ENCODE data around the gene DOCK11. TPM values are rescaled to one million over a fixed set of nuclear protein-coding genes. Genes with fewer than 3 reads are reported as not detected.

Gene DOCK11
- total and polyA plus RNA-seq, 9 of the 15 experiments (the other 6 are each of a cell fraction or from before 2014, with no cell fraction given) = 41.8 to 77.8 (median 50.9) TPM

DNA sequence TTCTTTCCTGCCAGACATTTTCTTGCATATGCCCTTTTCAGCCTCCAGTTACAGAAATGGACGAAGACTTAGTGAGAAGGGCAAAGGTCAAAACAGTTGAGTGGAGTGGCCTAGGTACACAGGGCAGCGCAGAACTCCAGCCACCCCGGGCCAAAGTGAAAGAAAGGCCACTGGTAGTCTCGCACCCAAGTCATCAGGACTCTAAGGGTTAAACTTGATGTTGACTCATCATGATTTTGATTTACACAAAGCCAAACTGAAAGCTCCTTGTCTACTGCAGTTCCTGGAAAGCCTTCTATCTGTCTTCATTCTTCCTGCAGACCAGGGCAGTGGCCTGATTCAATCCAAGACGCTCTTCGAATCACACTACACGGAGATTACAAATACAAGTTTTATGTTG lies 229.2 kb downstream of the DOCK11 start (continued):
- TF ChIP-seq MNT (conservative IDR thresholded peaks at IDR 0.05) = 0 out of 4 replicates have a peak, but pooled peaks of 1 of the 2 experiments have one; percentile 43
- TF ChIP-seq, protein P1, sequence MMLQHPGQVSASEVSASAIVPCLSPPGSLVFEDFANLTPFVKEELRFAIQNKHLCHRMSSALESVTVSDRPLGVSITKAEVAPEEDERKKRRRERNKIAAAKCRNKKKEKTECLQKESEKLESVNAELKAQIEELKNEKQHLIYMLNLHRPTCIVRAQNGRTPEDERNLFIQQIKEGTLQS (IDR thresholded peaks at IDR 0.05) = peak; percentile 85
- TF ChIP-seq, protein P1 (CRISPR knock-in tag; conservative IDR thresholded peaks at IDR 0.05) = no peak
- TF ChIP-seq ZNF75A (CRISPR knock-in tag; IDR thresholded peaks at IDR 0.05) = no peak
- TF ChIP-seq PRPF4 (IDR thresholded peaks at IDR 0.05; ENCODE audit: insufficient read depth, low read depth, low read length, poor library complexity, severe bottlenecking) = no peak
- TF ChIP-seq MCM2 (IDR thresholded peaks at IDR 0.05; ENCODE audit: low read depth) = no peak
- TF ChIP-seq SOX6 (IDR thresholded peaks at IDR 0.05) = peak; percentile 46; the same call in 1 of the 2 replicates
- TF ChIP-seq MTA3 (IDR thresholded peaks at IDR 0.05; ENCODE audit: borderline replicate concordance) = no peak
- no peak for TF ChIP-seq HCFC1 (IDR thresholded peaks at IDR 0.05; ENCODE audit: low read depth, low read length)
- no peak for TF ChIP-seq CREB3L1 (IDR thresholded peaks at IDR 0.05; ENCODE audit: borderline replicate concordance, low read depth)
- TF ChIP-seq L3MBTL2 (IDR thresholded peaks at IDR 0.05) = 0 out of 2 replicates have a peak, but pooled peaks have one; percentile 12
- TF ChIP-seq, protein P2, sequence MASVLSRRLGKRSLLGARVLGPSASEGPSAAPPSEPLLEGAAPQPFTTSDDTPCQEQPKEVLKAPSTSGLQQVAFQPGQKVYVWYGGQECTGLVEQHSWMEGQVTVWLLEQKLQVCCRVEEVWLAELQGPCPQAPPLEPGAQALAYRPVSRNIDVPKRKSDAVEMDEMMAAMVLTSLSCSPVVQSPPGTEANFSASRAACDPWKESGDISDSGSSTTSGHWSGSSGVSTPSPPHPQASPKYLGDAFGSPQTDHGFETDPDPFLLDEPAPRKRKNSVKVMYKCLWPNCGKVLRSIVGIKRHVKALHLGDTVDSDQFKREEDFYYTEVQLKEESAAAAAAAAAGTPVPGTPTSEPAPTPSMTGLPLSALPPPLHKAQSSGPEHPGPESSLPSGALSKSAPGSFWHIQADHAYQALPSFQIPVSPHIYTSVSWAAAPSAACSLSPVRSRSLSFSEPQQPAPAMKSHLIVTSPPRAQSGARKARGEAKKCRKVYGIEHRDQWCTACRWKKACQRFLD (CRISPR knock-in tag; IDR thresholded peaks at IDR 0.05) = no peak
- no peak for TF ChIP-seq NEUROD1 (IDR thresholded peaks at IDR 0.05; ENCODE audit: borderline replicate concordance, low read depth, low read length, partially characterized antibody)
- TF ChIP-seq TRIM25 (IDR thresholded peaks at IDR 0.05; ENCODE audit: borderline replicate concordance) = no peak
- TF ChIP-seq FOXA3 (CRISPR knock-in tag; conservative IDR thresholded peaks at IDR 0.05 in 1 of 2, IDR thresholded peaks at IDR 0.05 in 1 of 2) = peak in 1 of 2 experiments; percentile 56; a peak in 1 of 4 replicates
- no peak for TF ChIP-seq ELF2 (CRISPR knock-in tag; IDR thresholded peaks at IDR 0.05)
- no peak for TF ChIP-seq NR2C2 (CRISPR knock-in tag; IDR thresholded peaks at IDR 0.05)
- peak; percentile 74 for TF ChIP-seq NR2C2 (tag; IDR thresholded peaks at IDR 0.05)
- peak; percentile 68 for TF ChIP-seq NCOR1 (IDR thresholded peaks at IDR 0.05)
- no peak for TF ChIP-seq HNRNPH1 (optimal IDR thresholded peaks at IDR 0.05; ENCODE audit: low read depth, low read length)
